HEK293T (cell line): ENCODE measurements around the gene VOPP1.

ENCODE experiments used
- CTCF ChIA-PET: fragments of 350-600 bp; formaldehyde crosslinking; extraction: SDS; loops from one replicate; lab custom pipeline; 2021; ENCODE audit warnings: antibody characterized with exemption, inconsistent platforms; lab: Yijun Ruan, JAX
- POLR2A ChIA-PET: fragments of 350-600 bp; formaldehyde crosslinking; extraction: SDS; loops from one replicate; lab custom pipeline; 2020; ENCODE audit warnings: antibody characterized with exemption, inconsistent platforms; lab: Yijun Ruan, JAX
- DNase-seq: peaks from one replicate; pipeline ENCODE4 v3.0.0; 2012; ENCODE audit warnings: mixed read lengths; ENCODE audit errors: extremely low spot score
- ARNT ChIP-seq: fragments of 450-650 bp; IDR thresholded peaks from 2 replicates; pipeline ENCODE4 v1.6.1; 2017; ENCODE audit warnings: mild to moderate bottlenecking
- BHLHE40 ChIP-seq: fragments of 450-650 bp; IDR thresholded peaks from 2 replicates; pipeline ENCODE4 v1.6.1; 2016; ENCODE audit warnings: mild to moderate bottlenecking, moderate library complexity, borderline replicate concordance
- CTBP1 ChIP-seq: fragments of 450-650 bp; IDR thresholded peaks from 2 replicates; pipeline ENCODE4 v1.6.1; 2016; ENCODE audit warnings: borderline replicate concordance
- ELF4 ChIP-seq: fragments of 450-650 bp; IDR thresholded peaks from 2 replicates; pipeline ENCODE4 v1.6.1; 2017; ENCODE audit warnings: antibody characterized with exemption
- FOXA1 ChIP-seq: fragments of 450-650 bp; IDR thresholded peaks from 2 replicates; pipeline ENCODE4 v1.6.1; 2016; ENCODE audit warnings: mild to moderate bottlenecking
- FOXK2 ChIP-seq: fragments of 450-650 bp; IDR thresholded peaks from 2 replicates; pipeline ENCODE4 v1.6.1; 2016; ENCODE audit warnings: mild to moderate bottlenecking
- FOXM1 ChIP-seq: fragments of 450-650 bp; IDR thresholded peaks from 2 replicates; pipeline ENCODE4 v1.6.1; 2017; ENCODE audit warnings: mild to moderate bottlenecking, borderline replicate concordance
- HDGF ChIP-seq: fragments of 450-650 bp; IDR thresholded peaks from 2 replicates; pipeline ENCODE4 v1.6.1; 2017; ENCODE audit warnings: antibody characterized with exemption, borderline replicate concordance
- L3MBTL2 ChIP-seq: fragments of 450-650 bp; conservative IDR thresholded peaks from 2 replicates; pipeline ENCODE4 v1.6.1; 2016; ENCODE audit warnings: mild to moderate bottlenecking
- LEF1 ChIP-seq: fragments of 450-650 bp; IDR thresholded peaks from 2 replicates; pipeline ENCODE4 v1.6.1; 2017; ENCODE audit warnings: mild to moderate bottlenecking, borderline replicate concordance
- NFRKB ChIP-seq: fragments of 450-650 bp; IDR thresholded peaks from 2 replicates; pipeline ENCODE4 v1.6.1; 2016; ENCODE audit warnings: mild to moderate bottlenecking, moderate library complexity
- SP1 ChIP-seq: fragments of 450-650 bp; IDR thresholded peaks from 2 replicates; pipeline ENCODE4 v1.6.1; 2017
- SUZ12 ChIP-seq: fragments of 450-650 bp; IDR thresholded peaks from 2 replicates; pipeline ENCODE4 v1.6.1; 2016; ENCODE audit warnings: mild to moderate bottlenecking
- TARDBP ChIP-seq: fragments of 450-650 bp; IDR thresholded peaks from 2 replicates; pipeline ENCODE4 v1.6.1; 2016
- ZNF384 ChIP-seq: fragments of 450-650 bp; IDR thresholded peaks from 2 replicates; pipeline ENCODE4 v1.6.1; 2016
- TF ChIP-seq, protein P1 (sequence below): fragments of 450-650 bp; IDR thresholded peaks from 2 replicates; pipeline ENCODE4 v1.6.1; 2016

The VOPP1 gene

DNA sequence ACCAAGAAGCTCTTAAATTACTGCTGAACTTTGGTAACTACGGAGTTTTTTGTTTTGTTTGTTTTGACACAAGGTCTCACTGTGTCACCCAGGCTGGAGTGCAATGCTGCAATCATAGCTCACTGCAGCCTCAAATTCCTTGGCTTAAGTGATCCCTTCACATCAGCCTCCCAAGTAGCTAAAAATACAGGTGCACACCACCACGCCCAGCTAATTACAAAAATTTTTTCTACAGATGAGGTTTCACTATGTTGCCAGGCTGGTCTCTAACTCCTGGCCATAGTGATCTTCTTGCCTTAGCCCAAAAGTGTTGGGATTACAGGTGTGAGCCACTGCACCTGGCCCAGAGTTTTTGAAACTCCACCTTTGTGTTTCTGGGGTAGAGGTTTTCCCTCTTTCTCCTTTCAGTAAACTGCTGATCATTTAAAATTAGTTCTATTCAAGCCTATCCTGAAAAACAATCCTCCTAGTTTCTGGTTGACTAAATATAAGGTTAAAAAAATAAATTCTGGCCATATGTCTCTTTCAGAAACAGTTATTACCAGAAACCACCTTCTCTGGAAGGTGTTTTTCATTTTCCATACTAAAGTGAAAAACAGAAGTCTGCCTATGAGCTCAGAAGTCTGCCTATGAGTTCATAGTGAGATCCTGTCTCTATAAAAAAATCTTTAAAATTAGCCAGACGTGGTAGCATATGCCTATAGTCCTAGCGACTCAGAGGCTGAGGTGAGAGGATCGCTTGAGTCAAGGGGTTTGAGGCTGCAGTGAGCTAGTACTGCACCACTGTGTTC, 63.9 kb downstream of the VOPP1 start:
- CTCF ChIA-PET = no interaction called here
- TF ChIP-seq L3MBTL2 (no peak), ELF4 (no peak), SUZ12 (no peak)
- no peak for DNase-seq
- POLR2A ChIA-PET = no interaction called here

DNA sequence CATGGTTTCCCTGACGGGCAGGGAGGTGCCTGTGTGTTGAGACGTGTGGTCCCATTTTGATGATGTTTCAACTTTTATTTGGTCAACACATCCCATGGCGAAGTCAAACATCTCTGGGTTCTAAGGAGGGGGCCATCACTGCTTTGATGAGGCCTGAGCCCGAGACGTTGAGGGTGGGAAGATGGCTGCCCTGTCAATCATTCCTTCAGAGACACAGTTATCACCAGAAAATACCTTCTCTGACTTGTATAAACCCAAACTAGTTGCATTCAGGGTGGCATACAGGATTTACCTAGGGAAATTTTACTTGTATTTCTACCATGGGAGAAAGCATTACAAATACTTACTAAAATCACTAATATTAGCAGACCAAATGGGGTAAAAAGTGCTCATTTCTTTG, 64.6 kb downstream of the VOPP1 start:
- ChIA-PET POLR2A (no interaction called here), CTCF (no interaction called here)
- DNase-seq = no peak
- TF ChIP-seq BHLHE40 (no peak), FOXK2 (no peak)
- TF ChIP-seq, protein P1, sequence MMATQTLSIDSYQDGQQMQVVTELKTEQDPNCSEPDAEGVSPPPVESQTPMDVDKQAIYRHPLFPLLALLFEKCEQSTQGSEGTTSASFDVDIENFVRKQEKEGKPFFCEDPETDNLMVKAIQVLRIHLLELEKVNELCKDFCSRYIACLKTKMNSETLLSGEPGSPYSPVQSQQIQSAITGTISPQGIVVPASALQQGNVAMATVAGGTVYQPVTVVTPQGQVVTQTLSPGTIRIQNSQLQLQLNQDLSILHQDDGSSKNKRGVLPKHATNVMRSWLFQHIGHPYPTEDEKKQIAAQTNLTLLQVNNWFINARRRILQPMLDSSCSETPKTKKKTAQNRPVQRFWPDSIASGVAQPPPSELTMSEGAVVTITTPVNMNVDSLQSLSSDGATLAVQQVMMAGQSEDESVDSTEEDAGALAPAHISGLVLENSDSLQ = peak; percentile 34; the same call in 1 of the 2 replicates

DNA sequence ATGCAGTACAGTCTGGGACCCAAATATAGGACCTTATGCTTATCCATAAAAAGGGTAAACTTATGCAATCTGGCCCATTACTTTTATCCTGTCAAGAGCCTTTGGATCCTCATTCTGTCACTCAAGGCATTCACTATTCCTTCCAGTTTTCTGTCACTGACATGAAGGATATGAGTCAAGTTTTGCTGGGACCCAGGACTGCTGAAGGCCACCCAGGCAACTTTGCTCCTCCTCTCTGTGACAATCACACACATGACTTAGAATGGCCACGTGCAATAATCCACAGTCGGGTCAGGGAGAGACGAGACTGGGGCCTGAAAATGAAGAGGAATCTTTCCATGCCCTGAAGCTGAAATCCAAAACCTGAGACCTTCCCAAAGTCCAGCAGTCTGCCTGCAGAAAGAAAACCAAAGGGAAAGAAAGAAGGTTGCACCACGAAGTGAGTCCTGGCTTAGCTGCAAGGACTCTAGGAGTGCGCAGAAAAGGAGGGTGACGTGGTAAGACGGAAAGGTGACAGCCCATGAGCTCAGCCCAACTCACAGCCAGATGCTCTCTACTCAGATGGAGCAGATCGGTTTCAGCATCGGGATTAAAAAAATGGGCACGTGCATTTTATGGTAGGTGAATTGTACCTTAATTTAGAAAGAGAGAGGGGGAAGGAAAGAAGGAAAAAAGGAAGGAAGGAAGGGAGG, 67.2 kb downstream of the VOPP1 start:
- POLR2A ChIA-PET = no interaction called here
- DNase-seq = no peak
- CTCF ChIA-PET = no interaction called here
- TF ChIP-seq TARDBP = no peak
- no peak for TF ChIP-seq FOXM1
- no peak for TF ChIP-seq SP1
- TF ChIP-seq CTBP1 = no peak
- no peak for TF ChIP-seq ZNF384

DNA sequence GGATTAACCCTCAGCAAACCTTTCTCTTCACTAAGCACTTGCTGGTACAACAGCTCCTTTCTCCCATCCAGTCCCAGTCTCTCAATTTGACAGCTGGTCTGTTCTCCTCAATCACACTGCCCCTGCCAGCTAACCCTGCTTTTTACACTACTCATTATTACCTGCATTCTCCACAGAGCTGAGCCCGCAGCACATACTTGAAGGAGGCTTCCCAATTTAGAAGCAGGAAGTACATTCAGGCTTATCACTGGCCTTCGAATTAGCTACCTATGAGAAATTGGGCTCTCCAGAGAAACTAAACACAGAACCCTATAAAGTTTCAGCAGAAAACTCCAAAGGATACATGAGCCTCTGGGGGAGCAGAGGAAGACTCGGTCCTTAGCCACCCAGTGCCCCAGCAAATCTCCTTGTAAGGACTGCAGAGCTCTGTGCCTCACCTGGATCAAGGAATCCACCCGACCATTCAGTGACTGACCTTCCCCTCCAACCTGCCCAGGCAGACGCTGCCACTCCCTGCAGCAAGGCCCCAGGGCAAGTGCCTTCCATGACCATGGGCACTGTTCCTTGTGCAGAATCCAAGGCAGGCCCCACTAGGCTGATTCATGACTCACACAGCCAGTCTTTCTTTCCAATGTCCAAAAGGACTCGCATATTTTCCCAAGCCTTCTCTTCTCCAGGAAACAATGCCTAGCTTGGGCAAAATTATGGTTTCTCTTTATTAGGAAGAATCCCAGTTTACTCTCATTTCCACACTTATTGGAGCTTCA, 68.0 kb downstream of the VOPP1 start:
- ChIA-PET CTCF (interaction anchor here (1.1 kb wide), 1 partner anchor 90 kb away, joined by 4 read pairs; no protein-coding TSS in a partner anchor), POLR2A (no interaction called here)
- TF ChIP-seq TARDBP (no peak), ZNF384 (no peak), SP1 (no peak), NFRKB (no peak), ELF4 (no peak), FOXM1 (no peak), LEF1 (no peak), SUZ12 (no peak), L3MBTL2 (no peak), FOXA1 (no peak), BHLHE40 (no peak), HDGF (no peak), FOXK2 (no peak), ARNT (no peak), CTBP1 (no peak)
- TF ChIP-seq, protein P1 = no peak
- DNase-seq = no peak

DNA sequence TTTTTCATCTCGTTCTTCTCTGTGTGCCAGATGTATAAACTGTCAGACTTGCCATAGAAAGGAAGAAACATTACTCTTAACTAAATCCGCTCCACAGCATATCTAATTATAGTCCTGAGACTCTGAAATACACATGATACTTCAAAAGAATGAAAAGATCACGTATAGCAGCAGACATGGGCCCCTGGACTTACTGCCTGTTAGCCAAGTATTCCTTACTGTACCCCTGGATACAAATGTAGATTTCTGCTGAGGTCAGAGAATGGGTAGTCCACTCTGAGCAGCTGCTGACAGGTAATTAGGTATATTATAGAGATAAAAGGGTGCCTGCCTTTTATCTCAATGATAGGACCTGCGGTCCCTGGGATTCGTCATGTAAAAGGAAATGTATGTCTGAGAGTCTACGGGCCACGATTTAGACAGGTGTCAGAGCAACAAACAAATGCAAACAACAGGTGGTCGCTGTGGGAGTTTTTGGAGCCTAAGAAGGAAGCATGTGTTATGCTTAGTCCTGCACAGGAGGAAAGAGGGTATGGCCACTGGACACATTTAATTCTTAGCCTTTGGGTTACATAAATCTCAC, 69.4 kb downstream of the VOPP1 start:
- ChIA-PET POLR2A (no interaction called here), CTCF (no interaction called here)
- DNase-seq = no peak
- TF ChIP-seq FOXM1 = no peak
- TF ChIP-seq LEF1 = no peak
- no peak for TF ChIP-seq CTBP1
- TF ChIP-seq FOXA1 = no peak
- TF ChIP-seq ZNF384 = no peak
- no peak for TF ChIP-seq ARNT
- TF ChIP-seq, protein P1 = no peak
- TF ChIP-seq L3MBTL2 = no peak
- no peak for TF ChIP-seq FOXK2
- TF ChIP-seq HDGF = no peak
- TF ChIP-seq SP1 = no peak
- TF ChIP-seq SUZ12 = no peak
- TF ChIP-seq ELF4 = no peak

DNA sequence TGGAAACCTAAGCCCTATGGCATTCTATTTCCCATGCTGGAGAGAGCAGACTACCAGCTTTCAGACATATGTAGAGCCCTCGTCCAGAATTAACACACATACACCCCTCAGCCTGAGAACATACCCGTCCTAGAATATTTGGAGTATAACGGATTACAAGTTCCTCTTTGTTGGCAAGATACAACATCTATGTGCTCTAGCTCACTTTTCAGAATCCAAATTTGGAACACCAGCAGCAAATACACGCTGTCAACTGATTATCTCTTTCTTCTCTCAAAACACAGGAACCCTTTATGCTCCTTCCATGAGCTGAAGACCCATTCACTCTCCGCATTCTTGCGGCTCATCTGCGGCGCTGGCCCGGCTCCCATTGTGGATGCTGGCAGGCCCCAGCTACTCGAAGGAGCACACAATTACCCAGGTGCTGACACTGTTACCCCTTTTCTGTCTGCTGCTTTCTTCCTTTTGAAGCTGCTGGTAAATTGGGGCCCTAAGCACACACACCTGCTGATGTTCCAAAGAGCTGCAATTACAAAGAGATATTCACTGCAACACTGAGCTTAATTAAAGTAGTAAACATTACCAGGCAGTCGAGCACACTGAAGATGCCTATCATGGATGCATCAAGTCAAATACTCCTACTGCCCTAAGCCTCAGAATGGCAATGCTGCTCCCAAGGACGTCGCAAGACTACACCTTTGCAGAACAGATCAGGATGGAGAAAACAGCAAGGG, 70.0 kb downstream of the VOPP1 start:
- TF ChIP-seq NFRKB (no peak), TARDBP (no peak), ARNT (no peak), L3MBTL2 (no peak), CTBP1 (no peak)
- ChIA-PET POLR2A (no interaction called here), CTCF (no interaction called here)
- DNase-seq = no peak
